ENCODE results near the gene AP1S3. TPM values are rescaled to one million over a fixed set of nuclear protein-coding genes. Genes with fewer than 3 reads are reported as not detected.
"Not testable (repeated sequence)": the region's sequence is repeated elsewhere in the genome, so short reads cannot be mapped to it uniquely, and the experiment has no call there.

The AP1S3 gene
- total RNA-seq, 4 donors from 2014 or later, result 0.80 to 6.4 (median 1.7) TPM

DNA sequence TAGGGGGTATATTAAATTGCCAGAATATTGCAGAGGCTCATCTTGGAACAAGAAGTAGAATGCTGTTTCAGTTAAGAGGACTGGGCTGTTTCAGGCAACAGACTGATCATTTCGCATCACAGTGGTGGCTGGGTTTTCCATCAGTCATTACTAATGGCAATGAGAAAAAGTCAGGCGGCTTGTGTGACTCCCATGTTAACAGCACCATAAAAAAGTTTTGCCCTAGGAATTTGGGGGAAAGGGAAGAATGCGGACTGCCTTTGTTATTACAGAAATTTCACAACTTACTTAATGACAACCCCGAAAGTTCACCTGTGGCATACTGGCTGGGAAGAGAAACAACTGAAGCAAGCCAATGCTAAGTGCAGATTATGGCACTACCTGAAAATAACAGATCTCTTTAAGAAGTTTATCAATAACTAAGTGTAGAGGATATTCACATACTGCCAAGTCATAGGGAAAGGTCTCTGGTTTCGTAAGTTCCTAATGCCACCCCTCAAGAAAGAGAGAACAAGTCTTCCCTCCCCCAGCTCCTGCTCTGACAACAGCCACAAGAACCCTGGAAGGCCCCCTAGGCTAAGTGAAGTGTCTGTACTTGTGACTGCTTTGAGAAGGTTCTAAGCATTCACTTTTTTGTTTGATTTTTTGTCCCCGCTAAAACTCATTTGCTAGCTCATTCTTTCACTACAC is 40.5 kb upstream of the AP1S3 start:
- intact Hi-C loops (cut with DNase I; ENCODE audit: low total_unique reads), result no loop called here
- WGBS, 2 donors, result 84 to 88% methylated on average over 6 of the region's 6 CpGs
- DNase-seq (ENCODE audit: low spot score in 2 of 2), result no peak
- TF ChIP-seq, protein P1, sequence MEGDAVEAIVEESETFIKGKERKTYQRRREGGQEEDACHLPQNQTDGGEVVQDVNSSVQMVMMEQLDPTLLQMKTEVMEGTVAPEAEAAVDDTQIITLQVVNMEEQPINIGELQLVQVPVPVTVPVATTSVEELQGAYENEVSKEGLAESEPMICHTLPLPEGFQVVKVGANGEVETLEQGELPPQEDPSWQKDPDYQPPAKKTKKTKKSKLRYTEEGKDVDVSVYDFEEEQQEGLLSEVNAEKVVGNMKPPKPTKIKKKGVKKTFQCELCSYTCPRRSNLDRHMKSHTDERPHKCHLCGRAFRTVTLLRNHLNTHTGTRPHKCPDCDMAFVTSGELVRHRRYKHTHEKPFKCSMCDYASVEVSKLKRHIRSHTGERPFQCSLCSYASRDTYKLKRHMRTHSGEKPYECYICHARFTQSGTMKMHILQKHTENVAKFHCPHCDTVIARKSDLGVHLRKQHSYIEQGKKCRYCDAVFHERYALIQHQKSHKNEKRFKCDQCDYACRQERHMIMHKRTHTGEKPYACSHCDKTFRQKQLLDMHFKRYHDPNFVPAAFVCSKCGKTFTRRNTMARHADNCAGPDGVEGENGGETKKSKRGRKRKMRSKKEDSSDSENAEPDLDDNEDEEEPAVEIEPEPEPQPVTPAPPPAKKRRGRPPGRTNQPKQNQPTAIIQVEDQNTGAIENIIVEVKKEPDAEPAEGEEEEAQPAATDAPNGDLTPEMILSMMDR (IDR thresholded peaks at IDR 0.05), result no peak
- TF ChIP-seq POLR2A (IDR thresholded peaks at IDR 0.05), result no peak
- no peak overlapping the region for H3K4me3 ChIP-seq (ENCODE audit: low read depth, poor library complexity, severe bottlenecking)

DNA sequence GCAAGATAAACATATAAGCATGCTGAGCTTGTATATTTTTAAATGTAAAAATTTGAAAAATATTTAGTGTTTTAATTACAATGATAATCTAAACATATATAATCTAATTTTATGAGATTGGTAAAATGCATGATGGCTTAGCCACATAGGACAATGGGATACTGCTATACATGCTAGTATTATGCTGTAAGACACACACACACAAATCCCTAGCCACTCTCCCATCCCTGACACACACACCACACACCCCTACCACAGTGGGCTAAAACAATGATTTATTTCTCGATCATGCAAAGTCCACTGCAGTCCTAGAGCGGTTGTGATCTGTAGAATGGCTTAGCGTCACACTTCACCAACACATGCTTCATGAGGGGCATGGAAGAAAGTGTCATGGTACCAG is 36.3 kb upstream of the AP1S3 start:
- TF ChIP-seq, protein P1 (IDR thresholded peaks at IDR 0.05), result no peak
- TF ChIP-seq POLR2A (IDR thresholded peaks at IDR 0.05), result no peak
- 98 to 100% methylated on average over 3 of the region's 3 CpGs for WGBS, 2 donors
- no peak overlapping the region for H3K4me3 ChIP-seq (ENCODE audit: low read depth, poor library complexity, severe bottlenecking)
- intact Hi-C loops (cut with DNase I; ENCODE audit: low total_unique reads), result no loop called here
- no peak for DNase-seq (ENCODE audit: low spot score in 2 of 2)

DNA sequence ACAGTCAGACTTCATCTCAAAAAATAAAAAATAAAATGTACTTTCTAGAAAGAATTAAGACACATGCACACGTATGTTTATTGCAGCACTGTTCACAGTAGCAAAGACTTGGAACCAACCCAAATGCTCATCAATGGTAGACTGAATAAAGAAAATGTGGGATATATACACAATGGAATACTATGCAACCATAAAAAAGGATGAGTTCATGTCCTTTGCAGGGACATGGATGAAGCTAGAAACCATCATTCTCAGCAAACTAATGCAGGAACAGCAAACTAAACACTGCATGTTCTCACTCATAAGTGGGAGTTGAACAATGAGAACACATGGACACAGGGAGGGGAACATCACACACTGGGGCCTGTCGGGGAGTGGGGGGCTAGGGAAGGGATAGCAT is 35.4 kb upstream of the AP1S3 start:
- DNase-seq (ENCODE audit: low spot score in 2 of 2); intact Hi-C loops (cut with DNase I; ENCODE audit: low total_unique reads): not testable (repeated sequence)
- 92 to 94% methylated on average over 2 of the region's 2 CpGs for WGBS, 2 donors

GRCh38 chr2:223871661-223872060 is 34.3 kb upstream of the AP1S3 start:
- WGBS, 2 donors, result 89 to 95% methylated on average over 12 of the region's 12 CpGs
- H3K4me3 ChIP-seq (ENCODE audit: low read depth, poor library complexity, severe bottlenecking); intact Hi-C loops (cut with DNase I; ENCODE audit: low total_unique reads); DNase-seq (ENCODE audit: low spot score in 2 of 2): not testable (repeated sequence)

More for the DNA sequence above, 35.4 kb upstream of the AP1S3 start:
- not testable (repeated sequence) for H3K4me3 ChIP-seq (ENCODE audit: low read depth, poor library complexity, severe bottlenecking)

DNA sequence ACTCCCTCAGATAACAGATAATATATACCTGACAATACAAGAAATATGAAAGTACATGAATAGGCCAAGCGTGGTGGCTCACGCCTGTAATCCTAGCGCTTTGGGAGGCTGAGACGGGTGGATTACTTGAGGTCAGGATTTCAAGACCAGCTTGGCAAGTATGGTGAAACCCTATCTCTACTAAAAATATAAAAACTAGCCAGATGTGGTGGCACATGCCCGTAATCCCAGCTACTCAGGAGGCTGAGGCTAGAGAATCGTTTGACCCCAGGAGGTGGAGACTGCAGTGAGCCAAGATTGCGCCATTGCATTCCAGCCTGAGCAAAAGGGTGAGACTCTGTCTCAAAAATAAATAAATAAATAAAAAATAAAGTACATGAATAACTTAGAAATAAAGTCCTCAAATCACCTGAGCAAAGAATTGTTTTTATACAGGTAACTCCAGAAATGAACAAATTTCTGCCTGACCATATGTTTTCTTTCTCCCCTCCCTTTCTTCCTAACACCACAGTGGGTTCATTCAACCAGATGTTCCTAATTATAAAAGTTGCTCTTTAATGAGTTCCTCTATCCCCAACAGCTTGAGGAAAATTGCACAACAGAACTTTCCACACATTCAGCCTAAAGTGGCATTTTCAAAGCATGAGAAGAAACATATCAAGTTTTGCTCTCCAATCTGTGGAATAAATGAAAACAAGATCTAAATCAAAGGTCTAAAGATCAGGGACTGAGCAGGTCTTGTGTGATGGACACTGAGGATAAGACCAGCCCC is 33.6 kb upstream of the AP1S3 start:
- H3K4me3 ChIP-seq (ENCODE audit: low read depth, poor library complexity, severe bottlenecking), result no peak overlapping the region
- intact Hi-C loops (cut with DNase I; ENCODE audit: low total_unique reads), result no loop called here
- DNase-seq (ENCODE audit: low spot score in 2 of 2), result no peak
- WGBS, 2 donors, result 86 to 90% methylated on average over 7 of the region's 7 CpGs
- TF ChIP-seq, protein P1 (IDR thresholded peaks at IDR 0.05), result no peak
- TF ChIP-seq POLR2A (IDR thresholded peaks at IDR 0.05), result no peak

DNA sequence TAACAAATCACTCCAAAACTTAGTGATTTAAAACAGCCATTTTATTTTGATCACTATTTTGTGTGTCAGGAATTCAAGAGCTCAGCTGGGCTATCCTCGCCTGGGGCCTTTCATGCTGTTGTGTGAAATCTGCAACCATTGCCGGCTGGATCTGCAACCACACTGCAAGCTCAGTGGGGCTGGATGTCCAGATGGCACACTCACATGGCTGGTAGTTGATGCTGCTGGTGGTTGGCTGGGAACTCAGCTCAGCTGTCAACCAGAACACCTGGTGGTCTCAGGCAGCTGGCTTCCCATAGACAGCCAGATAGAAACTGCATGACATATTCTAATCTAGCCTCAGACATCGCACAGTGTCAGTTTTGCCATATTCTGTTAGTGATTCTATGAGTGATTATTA is 30.6 kb upstream of the AP1S3 start:
- no peak for DNase-seq (ENCODE audit: low spot score in 2 of 2)
- intact Hi-C loops (cut with DNase I; ENCODE audit: low total_unique reads), result no loop called here
- no peak for TF ChIP-seq POLR2A (IDR thresholded peaks at IDR 0.05)
- no peak overlapping the region for H3K4me3 ChIP-seq (ENCODE audit: low read depth, poor library complexity, severe bottlenecking)
- WGBS, 2 donors, result 92 to 93% methylated on average over 3 of the region's 3 CpGs

GRCh38 chr2:223865907-223866508 is 28.6 kb upstream of the AP1S3 start:
- 72 to 91% methylated on average over 2 of the region's 2 CpGs for WGBS, 2 donors

More at GRCh38 chr2:223865907-223866508, 28.6 kb upstream of the AP1S3 start:
- H3K4me3 ChIP-seq (ENCODE audit: low read depth, poor library complexity, severe bottlenecking), result no peak overlapping the region
- intact Hi-C loops (cut with DNase I; ENCODE audit: low total_unique reads), result no loop called here
- TF ChIP-seq, protein P1 (IDR thresholded peaks at IDR 0.05), result no peak
- DNase-seq (ENCODE audit: low spot score in 2 of 2), result no peak

Measured in lower leg skin (tissue), 4 donors.